SK-N-SH (cell line): ENCODE measurements around the gene FAM181A. TPM values are rescaled to one million over a fixed set of nuclear protein-coding genes. Genes with fewer than 3 reads are reported as not detected.

ENCODE experiments used
- CTCF ChIA-PET: fragments of 300-600, 350-600 bp; formaldehyde crosslinking; extraction: SDS; loops from one replicate; lab custom pipeline; 2021; lab: Yijun Ruan, JAX
- POLR2A ChIA-PET: fragments of 350-600 bp; sonication (Branson Sonifier 250); formaldehyde crosslinking; extraction: SDS; loops from one replicate; lab custom pipeline; 2020; ENCODE audit warnings: antibody characterized with exemption, inconsistent platforms; lab: Yijun Ruan, JAX
- DNase-seq: peaks from one replicate; pipeline ENCODE4 v3.0.0; 2012
- H2AFZ ChIP-seq: fragments of 200-600 bp; sonication (generic); 2 replicates; pipeline ENCODE4 v1.8.1; 2016; ENCODE audit warnings: antibody characterized with exemption, mild to moderate bottlenecking, low read depth
- H3F3A ChIP-seq: fragments of 200-600 bp; sonication (generic); replicated peaks from 2 replicates; pipeline ENCODE3; 2016; ENCODE audit warnings: antibody characterized with exemption, mild to moderate bottlenecking; ENCODE audit not compliant: insufficient read depth
- H3K27ac ChIP-seq, 2 experiments: fragments of 200-500 bp in 1 of 2; fragments of 200-600 bp in 1 of 2; sonication (Bioruptor generic) in 1 of 2; sonication (generic), shearing (Covaris generic) in 1 of 2; 2 replicates each; pipeline versions ENCODE4 v1.5.1 to v1.6.1; 2014 to 2016; ENCODE audit warnings: low read depth in 2 of 2, inconsistent platforms in 1 of 2, low read length in 1 of 2, mild to moderate bottlenecking in 1 of 2, mixed read lengths in 1 of 2
- H3K27me3 ChIP-seq: fragments of 200-600 bp; sonication (generic), shearing (Covaris generic); 2 replicates; pipeline ENCODE4 v1.6.1; 2016; ENCODE audit warnings: mixed run types; ENCODE audit not compliant: insufficient read depth
- H3K36me3 ChIP-seq, 2 experiments: fragments of 200-500 bp in 1 of 2; fragments of 200-600 bp in 1 of 2; sonication (Bioruptor generic) in 1 of 2; sonication (generic) in 1 of 2; replicated peaks in 1 of 2; 2 replicates each; pipeline versions ENCODE3 to v1.5.1; 2014 to 2016; ENCODE audit warnings: low read length in 1 of 2, mild to moderate bottlenecking in 1 of 2; ENCODE audit not compliant: insufficient read depth in 2 of 2, control insufficient read depth in 1 of 2
- H3K4me1 ChIP-seq, 2 experiments: fragments of 200-500 bp in 1 of 2; fragments of 200-600 bp in 1 of 2; sonication (Bioruptor generic) in 1 of 2; sonication (generic), shearing (Covaris generic) in 1 of 2; 2 replicates each; pipeline versions ENCODE4 v1.5.1 to v1.6.1; 2014 to 2016; ENCODE audit warnings: low read depth in 1 of 2, low read length in 1 of 2, mixed run types in 1 of 2; ENCODE audit not compliant: insufficient read depth in 2 of 2, control insufficient read depth in 1 of 2
- H3K4me2 ChIP-seq: fragments of 200-600 bp; sonication (generic), shearing (Covaris generic); 2 replicates; pipeline ENCODE4 v1.6.1; 2017; ENCODE audit warnings: mixed run types
- H3K4me3 ChIP-seq, 2 experiments: fragments of 200-500 bp in 1 of 2; fragments of 200-600 bp in 1 of 2; sonication (Bioruptor generic) in 1 of 2; sonication (generic), shearing (Covaris generic) in 1 of 2; 2 replicates each; pipeline versions ENCODE4 v1.5.1 to v1.8.1; 2014 to 2016; ENCODE audit warnings: low read depth in 2 of 2, inconsistent platforms in 1 of 2, low read length in 1 of 2, mild to moderate bottlenecking in 1 of 2, mixed read lengths in 1 of 2, moderate library complexity in 1 of 2
- H3K79me2 ChIP-seq: fragments of 200-600 bp; sonication (generic); 2 replicates; pipeline ENCODE4 v1.8.1; 2017; ENCODE audit warnings: mild to moderate bottlenecking; ENCODE audit not compliant: insufficient read depth
- H3K9ac ChIP-seq: fragments of 200-600 bp; sonication (generic); 2 replicates; pipeline ENCODE4 v1.6.1; 2017; ENCODE audit warnings: mixed run types
- H3K9me2 ChIP-seq: fragments of 200-600 bp; sonication (generic); 2 replicates; pipeline ENCODE4 v1.6.1; 2017; ENCODE audit warnings: mixed run types
- H3K9me3 ChIP-seq: fragments of 200-600 bp; sonication (generic); 2 replicates; pipeline ENCODE4 v1.6.1; 2017; ENCODE audit warnings: mixed run types, mild to moderate bottlenecking, moderate library complexity
- H4K20me1 ChIP-seq: fragments of 200-600 bp; sonication (generic); 2 replicates; pipeline ENCODE4 v1.6.1; 2017; ENCODE audit warnings: mild to moderate bottlenecking, mixed run types; ENCODE audit not compliant: insufficient read depth
- CTCF ChIP-seq: fragments of 200-600 bp; sonication (generic); IDR thresholded peaks from 2 replicates; pipeline ENCODE4 v1.6.1; 2017; ENCODE audit warnings: antibody characterized with exemption, mild to moderate bottlenecking, moderate library complexity
- GABPA ChIP-seq: IDR thresholded peaks from 2 replicates; pipeline ENCODE4 v1.4.0; 2012; ENCODE audit warnings: low read depth, mild to moderate bottlenecking
- MXI1 ChIP-seq: IDR thresholded peaks from 2 replicates; pipeline ENCODE4 v1.6.1; 2012; ENCODE audit warnings: mild to moderate bottlenecking, low read depth, low read length, improper control_type of control experiment
- RAD21 ChIP-seq: IDR thresholded peaks from 2 replicates; pipeline ENCODE4 v1.6.1; 2012; ENCODE audit warnings: mild to moderate bottlenecking, low read length
- SMC3 ChIP-seq: IDR thresholded peaks from 2 replicates; pipeline ENCODE4 v1.6.1; 2012; ENCODE audit warnings: low read depth, low read length, improper control_type of control experiment
- WGBS: methylation state at CpG from one replicate; pipeline ENCODE4 v1.1.6; 2017; ENCODE audit warnings: low lambda C conversion rate; 5-methylcytosine and 5-hydroxymethylcytosine counted together
- polyA plus RNA-seq, 3 experiments: library from polyadenylated mRNA; depleted of rRNA; stranded (reverse); fragments of >200 nt; gene quantifications; 2 replicates each; pipeline ENCODE4 v1.2.3, GENCODE V29; 2012
- TF ChIP-seq, protein P1 (sequence below): IDR thresholded peaks from 2 replicates; pipeline ENCODE4 v1.6.1; 2012; ENCODE audit warnings: mild to moderate bottlenecking, low read depth, low read length, moderate library complexity

Gene FAM181A
- polyA plus RNA-seq, 1 of the 3 experiments (the other 2 are of a cell fraction) = not detected

DNA sequence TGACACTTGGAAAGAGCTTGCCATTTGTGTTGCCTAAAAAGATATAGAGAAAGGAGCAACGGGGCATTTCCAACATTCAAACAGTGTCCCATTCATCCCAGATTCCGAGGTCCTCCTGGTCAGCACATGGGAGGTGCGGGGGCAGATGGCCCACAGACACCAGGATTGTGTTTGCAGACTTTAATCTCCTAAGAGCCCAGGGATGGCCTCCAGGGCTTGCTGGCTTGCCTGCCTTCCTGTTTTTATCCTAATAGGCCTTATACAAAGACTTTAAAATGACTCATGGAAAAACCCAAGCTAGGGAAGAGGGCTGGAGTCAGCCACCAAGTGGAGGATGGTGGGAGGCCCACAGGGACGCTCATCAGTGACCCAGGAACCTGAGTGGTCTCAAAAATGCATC, 21.5 kb upstream of the FAM181A start:
- H3F3A ChIP-seq = no peaks in the 10 kb centered on the region
- ChIA-PET CTCF (interaction anchor here (0.6 to 22.1 kb wide), 11 partner anchors 8 to 698 kb away, joined by 3 to 349 read pairs (median 6); partner anchors contain the start of gene PRIMA1), POLR2A (interaction anchor here (0.6 kb wide), 1 partner anchor 118 kb away, joined by 3 read pairs; no protein-coding TSS in a partner anchor)
- H3K9ac ChIP-seq = no peak overlapping the region
- H3K9me3 ChIP-seq = no peaks in the 10 kb centered on the region
- no peak for DNase-seq
- WGBS = 30% methylated on average over 2 of the region's 4 CpGs
- H3K27ac ChIP-seq = no peak overlapping the region
- no peaks in the 10 kb centered on the region for H3K9me2 ChIP-seq
- H4K20me1 ChIP-seq = no peaks in the 10 kb centered on the region
- H3K79me2 ChIP-seq = no peaks in the 10 kb centered on the region
- H3K36me3 ChIP-seq = no peaks in the 10 kb centered on the region
- H2AFZ ChIP-seq = no peak overlapping the region
- no peaks in the 10 kb centered on the region for H3K27me3 ChIP-seq
- no peak overlapping the region for H3K4me2 ChIP-seq
- peaks cover 0 to 7% of the 10 kb centered on the region in 2 experiments; a peak in 1 of 4 replicates for H3K4me1 ChIP-seq
- TF ChIP-seq, protein P1, sequence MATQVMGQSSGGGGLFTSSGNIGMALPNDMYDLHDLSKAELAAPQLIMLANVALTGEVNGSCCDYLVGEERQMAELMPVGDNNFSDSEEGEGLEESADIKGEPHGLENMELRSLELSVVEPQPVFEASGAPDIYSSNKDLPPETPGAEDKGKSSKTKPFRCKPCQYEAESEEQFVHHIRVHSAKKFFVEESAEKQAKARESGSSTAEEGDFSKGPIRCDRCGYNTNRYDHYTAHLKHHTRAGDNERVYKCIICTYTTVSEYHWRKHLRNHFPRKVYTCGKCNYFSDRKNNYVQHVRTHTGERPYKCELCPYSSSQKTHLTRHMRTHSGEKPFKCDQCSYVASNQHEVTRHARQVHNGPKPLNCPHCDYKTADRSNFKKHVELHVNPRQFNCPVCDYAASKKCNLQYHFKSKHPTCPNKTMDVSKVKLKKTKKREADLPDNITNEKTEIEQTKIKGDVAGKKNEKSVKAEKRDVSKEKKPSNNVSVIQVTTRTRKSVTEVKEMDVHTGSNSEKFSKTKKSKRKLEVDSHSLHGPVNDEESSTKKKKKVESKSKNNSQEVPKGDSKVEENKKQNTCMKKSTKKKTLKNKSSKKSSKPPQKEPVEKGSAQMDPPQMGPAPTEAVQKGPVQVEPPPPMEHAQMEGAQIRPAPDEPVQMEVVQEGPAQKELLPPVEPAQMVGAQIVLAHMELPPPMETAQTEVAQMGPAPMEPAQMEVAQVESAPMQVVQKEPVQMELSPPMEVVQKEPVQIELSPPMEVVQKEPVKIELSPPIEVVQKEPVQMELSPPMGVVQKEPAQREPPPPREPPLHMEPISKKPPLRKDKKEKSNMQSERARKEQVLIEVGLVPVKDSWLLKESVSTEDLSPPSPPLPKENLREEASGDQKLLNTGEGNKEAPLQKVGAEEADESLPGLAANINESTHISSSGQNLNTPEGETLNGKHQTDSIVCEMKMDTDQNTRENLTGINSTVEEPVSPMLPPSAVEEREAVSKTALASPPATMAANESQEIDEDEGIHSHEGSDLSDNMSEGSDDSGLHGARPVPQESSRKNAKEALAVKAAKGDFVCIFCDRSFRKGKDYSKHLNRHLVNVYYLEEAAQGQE = no peak
- no peak overlapping the region for H3K4me3 ChIP-seq

DNA sequence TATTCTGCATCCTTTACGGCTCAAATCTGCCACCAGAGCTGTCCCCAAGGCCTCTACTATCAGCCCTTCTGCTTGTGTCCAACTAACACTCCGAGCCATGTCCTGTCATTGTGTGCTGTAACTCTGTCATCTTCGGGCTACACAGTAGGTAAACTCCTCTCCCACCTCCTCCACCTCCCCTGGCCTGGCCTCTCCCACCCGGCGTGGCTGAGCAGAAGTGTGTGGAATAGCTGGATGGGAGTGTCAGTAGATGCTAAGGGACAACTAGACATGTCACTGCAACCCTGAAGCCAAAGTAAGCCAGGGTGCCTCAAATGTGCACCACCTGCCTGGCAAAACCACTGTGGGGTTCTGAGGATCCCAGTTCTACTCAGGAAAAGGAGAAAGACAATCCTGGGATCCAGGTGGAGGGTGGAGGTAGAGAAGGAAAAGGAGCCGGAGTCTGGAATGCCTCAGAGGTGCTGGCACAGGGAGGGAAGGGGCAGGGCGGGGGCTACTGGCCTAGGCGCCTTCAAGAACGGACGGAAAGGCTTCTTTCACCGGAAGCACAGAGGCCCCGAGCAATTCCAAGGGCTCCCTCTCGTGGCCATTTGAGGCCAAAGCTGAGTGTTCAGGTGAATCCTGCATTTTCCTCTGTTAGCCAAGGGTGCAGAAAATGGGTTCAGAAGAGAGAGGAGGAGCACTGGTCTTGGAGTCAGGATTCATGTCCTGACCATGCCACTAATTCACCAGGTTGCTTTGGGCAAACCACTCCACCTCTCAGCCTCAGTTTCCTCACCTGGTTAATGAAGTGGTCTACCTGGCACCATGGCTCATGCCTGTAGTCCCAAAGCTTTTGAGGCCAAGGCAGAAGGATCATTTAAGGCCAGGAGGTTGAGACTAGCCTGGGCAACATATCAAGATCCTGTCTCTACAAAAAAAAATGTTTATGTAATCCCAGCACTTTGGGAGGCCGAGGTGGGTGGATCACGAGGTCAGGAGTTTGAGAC, 20.5 kb upstream of the FAM181A start:
- Histone ChIP-seq H3K9ac (no peak overlapping the region), H2AFZ (no peak overlapping the region), H3K4me2 (no peak overlapping the region), H3K9me3 (no peaks in the 10 kb centered on the region), H3K27me3 (no peaks in the 10 kb centered on the region), H3K9me2 (no peaks in the 10 kb centered on the region), H3K4me3 (no peak overlapping the region), H3K36me3 (no peaks in the 10 kb centered on the region), H3K4me1 (peaks cover 0 to 7% of the 10 kb centered on the region in 2 experiments; a peak in 1 of 4 replicates), H4K20me1 (no peaks in the 10 kb centered on the region), H3K27ac (no peak overlapping the region), H3F3A (no peaks in the 10 kb centered on the region), H3K79me2 (no peaks in the 10 kb centered on the region)
- WGBS = 41% methylated on average over 15 of the region's 15 CpGs
- ChIA-PET CTCF (interaction anchor here (0.6 to 22.1 kb wide), 23 partner anchors 8 to 269 kb away, joined by 3 to 349 read pairs (median 4); partner anchors contain the start of genes FAM181A and PRIMA1), POLR2A (no interaction called here)
- no peak for TF ChIP-seq MXI1
- peak; percentile 65 for TF ChIP-seq SMC3
- peak; percentile 45 for TF ChIP-seq GABPA
- peak; percentile 59 for TF ChIP-seq CTCF
- TF ChIP-seq RAD21 = peak; percentile 84
- DNase-seq = peak; percentile 77
